RWPE1 (cell line): ENCODE data around the gene CRELD2.

Source experiments
- CTCF ChIA-PET: fragments of 350-600 bp; sonication (Branson Sonifier 250); formaldehyde crosslinking; extraction: SDS; loops from one replicate; lab custom pipeline; 2021; lab: Yijun Ruan, JAX
- POLR2A ChIA-PET: fragments of 400-600 bp; formaldehyde crosslinking; extraction: SDS; loops from one replicate; lab custom pipeline; 2020; ENCODE audit warnings: antibody characterized with exemption; ENCODE audit not compliant: low non-redundant PET; lab: Yijun Ruan, JAX
- DNase-seq: peaks from one replicate; pipeline ENCODE4 v3.0.0; 2012; ENCODE audit warnings: low spot score
- H3K27ac ChIP-seq: fragments of 450-650 bp; 2 replicates; pipeline ENCODE4 v1.5.1; 2017
- TF ChIP-seq, protein P1 (sequence below): fragments of 450-650 bp; conservative IDR thresholded peaks from 2 replicates; pipeline ENCODE4 v1.5.1; 2017; ENCODE audit warnings: low read depth, mild to moderate bottlenecking

CRELD2 gene

DNA sequence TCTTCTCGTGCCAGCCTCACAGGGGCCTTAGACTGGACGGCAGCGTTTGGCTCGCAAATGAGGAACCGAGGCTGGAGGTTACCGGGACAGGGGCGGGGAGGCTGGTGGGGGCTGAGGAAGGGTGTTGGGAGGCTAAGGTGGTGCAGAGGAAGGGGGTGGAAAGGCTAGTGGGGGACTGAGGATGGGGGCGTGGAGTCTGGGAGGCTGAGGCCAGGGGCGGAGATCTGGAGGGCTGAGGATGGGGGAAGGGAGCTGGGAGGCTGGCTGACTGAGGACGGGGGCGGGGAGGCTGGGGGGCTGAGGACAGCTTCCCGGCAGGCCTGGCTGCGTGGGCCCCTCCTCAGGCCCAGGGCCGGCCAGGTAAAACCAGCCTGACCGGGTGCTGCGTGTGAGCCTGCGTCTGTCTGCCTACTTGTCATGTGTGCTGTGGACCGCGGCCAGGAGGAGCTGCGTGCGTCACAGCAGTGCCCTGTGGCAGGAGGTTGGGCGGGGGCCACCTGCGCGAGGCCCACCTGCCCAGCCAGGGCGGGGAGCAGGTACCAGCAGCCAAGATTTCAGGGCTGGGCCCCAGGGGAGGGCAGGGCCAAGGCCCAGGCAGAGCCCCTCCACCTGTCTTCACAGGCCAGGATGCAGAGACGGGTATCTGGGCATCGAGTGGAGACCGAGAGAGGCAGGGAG lies 32.7 kb downstream of the CRELD2 start:
- peak overlapping the region; percentile 92 for H3K27ac ChIP-seq
- TF ChIP-seq, protein P1, sequence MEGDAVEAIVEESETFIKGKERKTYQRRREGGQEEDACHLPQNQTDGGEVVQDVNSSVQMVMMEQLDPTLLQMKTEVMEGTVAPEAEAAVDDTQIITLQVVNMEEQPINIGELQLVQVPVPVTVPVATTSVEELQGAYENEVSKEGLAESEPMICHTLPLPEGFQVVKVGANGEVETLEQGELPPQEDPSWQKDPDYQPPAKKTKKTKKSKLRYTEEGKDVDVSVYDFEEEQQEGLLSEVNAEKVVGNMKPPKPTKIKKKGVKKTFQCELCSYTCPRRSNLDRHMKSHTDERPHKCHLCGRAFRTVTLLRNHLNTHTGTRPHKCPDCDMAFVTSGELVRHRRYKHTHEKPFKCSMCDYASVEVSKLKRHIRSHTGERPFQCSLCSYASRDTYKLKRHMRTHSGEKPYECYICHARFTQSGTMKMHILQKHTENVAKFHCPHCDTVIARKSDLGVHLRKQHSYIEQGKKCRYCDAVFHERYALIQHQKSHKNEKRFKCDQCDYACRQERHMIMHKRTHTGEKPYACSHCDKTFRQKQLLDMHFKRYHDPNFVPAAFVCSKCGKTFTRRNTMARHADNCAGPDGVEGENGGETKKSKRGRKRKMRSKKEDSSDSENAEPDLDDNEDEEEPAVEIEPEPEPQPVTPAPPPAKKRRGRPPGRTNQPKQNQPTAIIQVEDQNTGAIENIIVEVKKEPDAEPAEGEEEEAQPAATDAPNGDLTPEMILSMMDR = no peak

DNA sequence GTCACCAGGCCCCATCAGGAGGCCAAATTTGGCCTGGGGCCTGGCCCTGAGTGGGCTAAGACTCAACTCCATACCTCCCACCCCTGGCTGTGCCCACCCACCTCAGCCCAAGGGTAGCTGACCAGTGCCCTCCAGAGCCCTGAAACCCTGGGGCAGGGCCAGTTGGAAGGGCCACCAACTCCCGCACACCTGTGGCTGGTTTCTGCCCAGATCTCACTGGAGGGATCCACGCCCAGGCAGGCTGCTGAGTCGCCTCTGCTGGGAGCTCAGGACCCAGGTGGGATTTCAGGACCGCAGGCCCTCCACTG lies 33.2 kb downstream of the CRELD2 start:
- peak overlapping the region; percentile 92 for H3K27ac ChIP-seq

More for the DNA sequence above, 32.7 kb downstream of the CRELD2 start:
- DNase-seq = peak; percentile 54
- ChIA-PET POLR2A (interaction anchor here (1.2 to 1.8 kb wide), 3 partner anchors 9 to 15 kb away, joined by 3 to 10 read pairs (median 5); no protein-coding TSS in a partner anchor), CTCF (interaction anchor here (0.6 to 1.4 kb wide), 3 partner anchors 10 to 42 kb away, joined by 3 read pairs; no protein-coding TSS in a partner anchor)

DNA sequence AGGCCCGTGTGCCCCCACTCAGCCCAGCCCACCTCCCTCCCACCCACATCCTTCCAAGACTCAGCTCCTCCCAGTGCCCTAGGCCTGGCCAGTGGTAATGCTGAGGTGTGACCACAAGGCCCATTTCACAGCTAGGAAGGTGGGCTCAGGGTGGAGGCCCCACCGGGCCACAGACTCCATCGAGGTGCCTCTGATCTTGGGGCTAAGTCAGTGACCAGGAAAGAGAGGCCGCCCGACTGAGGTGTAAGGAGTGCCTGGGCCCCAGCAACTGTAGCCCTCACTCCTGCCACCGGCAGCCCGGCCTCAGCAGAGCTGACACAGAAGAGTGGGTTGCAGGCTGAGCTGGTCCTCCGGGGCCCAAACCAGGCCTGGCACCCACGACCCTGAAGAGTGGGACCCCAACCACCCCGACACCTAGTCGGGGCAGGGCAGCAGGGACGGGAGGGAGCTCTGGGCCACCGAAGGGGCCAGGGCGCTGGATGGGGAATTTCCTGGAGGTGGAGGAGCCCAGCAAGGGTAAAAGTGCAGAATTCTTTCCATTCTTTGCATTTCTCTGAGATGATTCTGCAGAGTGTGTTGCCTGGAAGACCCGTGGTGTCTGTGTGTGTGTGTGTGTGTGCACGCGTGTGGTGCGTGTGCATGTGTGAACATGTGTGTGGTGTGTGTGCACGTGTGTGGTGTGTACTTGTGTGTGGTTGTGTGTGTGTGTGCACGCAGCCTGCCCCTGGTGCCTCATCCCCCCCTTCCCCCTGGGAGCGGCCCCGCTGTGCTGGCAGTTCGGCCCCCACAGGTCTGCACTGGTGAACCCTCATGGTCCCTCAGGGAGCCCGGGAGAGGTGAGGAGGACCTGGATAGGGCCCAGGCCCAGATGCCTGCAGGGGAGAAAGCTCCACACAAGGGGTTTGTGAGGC lies 33.8 kb downstream of the CRELD2 start:
- TF ChIP-seq, protein P1 = no peak
- H3K27ac ChIP-seq = peak overlapping the region; percentile 92
- DNase-seq = peak; percentile 26
- ChIA-PET CTCF (interaction anchor here (0.6 to 1.1 kb wide), 4 partner anchors 9 to 80 kb away, joined by 3 to 5 read pairs (median 3); no protein-coding TSS in a partner anchor), POLR2A (interaction anchor here (0.5 to 1.8 kb wide), 4 partner anchors 8 to 130 kb away, joined by 3 to 10 read pairs (median 4); no protein-coding TSS in a partner anchor)

More for the DNA sequence above, 33.2 kb downstream of the CRELD2 start:
- DNase-seq = no peak
- POLR2A ChIA-PET = interaction anchor here (1.2 to 1.8 kb wide), 3 partner anchors 8 to 16 kb away, joined by 3 to 10 read pairs (median 5); no protein-coding TSS in a partner anchor
- TF ChIP-seq, protein P1 = no peak
- CTCF ChIA-PET = interaction anchor here (0.6 to 1.4 kb wide), 4 partner anchors 10 to 80 kb away, joined by 3 read pairs; no protein-coding TSS in a partner anchor

- CTCF ChIA-PET = interaction anchor here (0.6 kb wide), 1 partner anchor 44 kb away, joined by 5 read pairs; no protein-coding TSS in a partner anchor
- H3K27ac ChIP-seq = peak overlapping the region; percentile 92
- POLR2A ChIA-PET = no interaction called here
- TF ChIP-seq, protein P1 = no peak
- DNase-seq = no peak
Observed at GRCh38 chr22:49953027-49953679, 34.7 kb downstream of the CRELD2 start.

DNA sequence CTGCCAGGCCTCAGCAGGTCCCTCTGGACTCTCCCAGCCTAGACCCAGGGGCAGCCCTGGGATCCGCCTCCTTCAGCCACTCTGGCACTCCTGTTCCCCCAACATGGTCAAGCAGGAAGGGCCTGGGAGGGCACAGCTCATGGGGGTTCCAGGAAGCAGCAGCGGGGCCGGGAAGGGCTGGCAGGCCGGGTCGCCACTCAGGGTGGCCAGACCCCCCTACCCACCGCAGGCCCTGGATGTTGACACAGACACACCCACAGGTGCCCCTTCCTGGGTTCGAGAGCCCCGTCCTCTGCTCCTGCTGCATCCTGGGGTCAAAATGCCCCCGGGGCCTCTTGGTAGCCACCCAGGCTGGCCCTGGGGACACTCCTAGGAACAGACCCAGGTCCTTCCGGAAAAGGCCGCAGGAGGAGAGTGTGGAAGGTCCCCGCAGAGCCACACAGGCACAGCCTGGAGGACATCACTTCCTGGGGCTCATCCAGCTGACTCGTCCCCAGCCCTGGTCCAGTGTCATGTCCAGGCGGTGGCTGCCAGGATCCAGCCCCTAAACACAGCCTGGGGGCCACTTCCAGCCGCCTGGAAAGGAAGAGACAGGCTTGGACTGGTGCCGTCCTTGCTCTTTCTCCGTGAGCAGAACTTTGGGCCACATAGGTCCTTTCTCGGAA lies 35.4 kb downstream of the CRELD2 start:
- peak overlapping the region; percentile 92 for H3K27ac ChIP-seq
- POLR2A ChIA-PET = no interaction called here
- no peak for DNase-seq
- CTCF ChIA-PET = no interaction called here
- TF ChIP-seq, protein P1 = no peak
